Measurements from ENCODE around the gene ADAMTSL2.
"Not testable (repeated sequence)": the region's sequence is repeated elsewhere in the genome, so short reads cannot be mapped to it uniquely, and the experiment has no call there.

- not testable (repeated sequence) for TF ChIP-seq ARNTL (CRISPR knock-in tag; IDR thresholded peaks at IDR 0.05); CTCF (CRISPR knock-in tag; IDR thresholded peaks at IDR 0.05); HOXA3 (CRISPR knock-in tag; IDR thresholded peaks at IDR 0.05); ZNF770 (CRISPR knock-in tag; IDR thresholded peaks at IDR 0.05); ATF6 (CRISPR knock-in tag; conservative IDR thresholded peaks at IDR 0.05); NFRKB (IDR thresholded peaks at IDR 0.05); ZNF766 (CRISPR knock-in tag; IDR thresholded peaks at IDR 0.05; ENCODE audit: borderline replicate concordance); STAG1 (CRISPR knock-in tag; IDR thresholded peaks at IDR 0.05); ZFX (CRISPR knock-in tag; IDR thresholded peaks at IDR 0.05; ENCODE audit: low read depth); ZNF335 (CRISPR knock-in tag; IDR thresholded peaks at IDR 0.05); GLMP (CRISPR knock-in tag; IDR thresholded peaks at IDR 0.05; ENCODE audit: borderline replicate concordance); NR3C1 (CRISPR knock-in tag; IDR thresholded peaks at IDR 0.05)
Observed at GRCh38 chr9:133563814-133564213, 29.3 kb downstream of the ADAMTSL2 start.
